Esophagus (tissue), 2 donors: ENCODE data around the gene LRRK1. TPM values are rescaled to one million over a fixed set of nuclear protein-coding genes. Genes with fewer than 3 reads are reported as not detected.

Experiments
- H3K27ac ChIP-seq, 2 donors: one replicate each; pipeline ENCODE4 v1.5.1; 2013; ENCODE audit warnings: low read depth in 2 of 2, mild to moderate bottlenecking in 2 of 2, inconsistent platforms in 1 of 2, low read length in 1 of 2, moderate library complexity in 1 of 2
- H3K27me3 ChIP-seq, 2 donors: one replicate each; pipeline ENCODE4 v1.6.1; 2013; ENCODE audit warnings: low read length in 2 of 2, control low read depth in 1 of 2, mild to moderate bottlenecking in 1 of 2; ENCODE audit not compliant: insufficient read depth in 2 of 2, control insufficient read depth in 1 of 2
- H3K36me3 ChIP-seq, 2 donors: one replicate each; pipeline ENCODE4 v1.6.1; 2013; ENCODE audit warnings: low read length in 1 of 2; ENCODE audit not compliant: control insufficient read depth in 2 of 2, insufficient read depth in 2 of 2
- H3K4me1 ChIP-seq, 2 donors: one replicate each; pipeline ENCODE4 v1.6.1; 2013; ENCODE audit warnings: low read length in 1 of 2; ENCODE audit not compliant: control insufficient read depth in 2 of 2, insufficient read depth in 2 of 2
- H3K4me3 ChIP-seq, 2 donors: one replicate each; pipeline ENCODE4 v1.5.1; 2013; ENCODE audit warnings: low read length in 2 of 2, mild to moderate bottlenecking in 2 of 2, low read depth in 1 of 2, moderate library complexity in 1 of 2
- H3K9me3 ChIP-seq, 2 donors: one replicate each; pipeline ENCODE4 v1.6.1; 2013; ENCODE audit warnings: mild to moderate bottlenecking in 2 of 2, low read depth in 1 of 2, low read length in 1 of 2, moderate library complexity in 1 of 2; ENCODE audit not compliant: control insufficient read depth in 2 of 2, insufficient read depth in 1 of 2
- WGBS, 2 donors: extraction: QIAGEN DNeasy Blood & Tissue Kit; methylation state at CpG; one replicate each; pipeline ENCODE4 v1.1.7; 2013; 5-methylcytosine and 5-hydroxymethylcytosine counted together
- polyA plus RNA-seq, 2 donors: library from polyadenylated mRNA; stranded (reverse); fragments of 200-250 nt; gene quantifications; one replicate each; pipeline ENCODE4 v1.2.3, GENCODE V29; 2013
- donor health status: healthy with polysubstance abuse.
- donor health status: Bipolar disorder and iron deficiency.

Gene LRRK1
- polyA plus RNA-seq, 2 donors, result 4.4 to 7.0 TPM

DNA sequence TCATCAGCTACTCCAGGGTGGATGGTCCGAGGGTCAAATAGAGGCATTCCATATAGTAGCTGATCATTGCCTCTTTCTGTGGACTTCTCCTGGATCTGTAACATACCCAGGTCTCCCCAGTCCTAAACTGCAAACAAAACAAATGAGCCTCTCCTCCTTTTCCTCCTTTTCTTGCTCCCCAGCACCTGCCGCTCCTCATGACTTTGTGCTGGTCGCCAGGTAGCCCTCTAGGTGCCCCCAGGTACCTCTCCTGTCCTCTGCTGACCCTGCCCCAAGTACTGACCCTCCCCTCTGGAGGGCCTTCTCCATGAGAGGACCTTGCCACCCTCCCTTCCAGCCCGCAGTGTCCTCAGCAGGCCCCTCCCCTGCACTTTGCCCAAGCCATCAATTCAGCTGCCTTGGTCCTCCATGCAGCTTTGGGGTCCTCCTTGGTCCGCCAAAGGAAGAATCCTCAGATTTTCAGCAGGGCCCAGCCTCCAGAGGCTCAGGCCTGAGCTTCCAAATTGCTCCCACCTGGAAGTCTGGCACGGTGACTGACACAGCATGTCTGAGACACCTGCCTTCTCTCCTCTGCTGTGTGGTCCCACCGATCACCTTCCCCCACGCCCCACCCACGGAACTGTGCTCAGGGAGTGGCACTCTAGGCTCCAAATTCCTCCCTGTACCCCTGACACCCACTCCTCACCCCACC is 111.0 kb downstream of the LRRK1 start:
- 92% methylated on average over 9 of the region's 9 CpGs for WGBS, 2 donors
- H3K27me3 ChIP-seq, result no peaks in the 10 kb centered on the region
- H3K36me3 ChIP-seq, result peaks cover 3 to 10% of the 10 kb centered on the region in 2 donors
- no peaks in the 10 kb centered on the region for H3K9me3 ChIP-seq
- no peak overlapping the region for H3K4me3 ChIP-seq
- H3K27ac ChIP-seq, result no peak overlapping the region
- H3K4me1 ChIP-seq, result peaks cover 0 to 7% of the 10 kb centered on the region in 2 donors

DNA sequence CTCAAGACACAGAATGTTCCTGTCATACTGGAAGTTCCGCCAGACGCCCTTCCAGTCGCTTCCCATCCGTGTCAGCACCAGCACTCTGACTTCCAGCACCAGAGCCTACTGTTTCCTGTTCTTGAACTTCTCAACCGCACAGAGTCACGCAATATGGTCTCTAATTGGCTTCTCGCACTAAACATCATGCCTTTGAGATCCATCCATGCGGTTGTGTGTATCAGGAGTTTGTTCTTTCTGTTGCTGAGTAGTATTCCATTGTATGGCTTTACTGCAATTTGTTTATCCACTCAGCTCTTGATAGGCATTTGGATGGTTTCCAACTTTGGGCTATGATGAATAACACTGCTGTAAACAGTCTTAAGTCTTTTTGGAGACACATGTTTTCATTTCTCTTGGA is 112.1 kb downstream of the LRRK1 start:
- Histone ChIP-seq H3K4me3 (no peak overlapping the region), H3K4me1 (peaks cover 0 to 7% of the 10 kb centered on the region in 2 donors), H3K27me3 (no peaks in the 10 kb centered on the region), H3K36me3 (peaks cover 3 to 10% of the 10 kb centered on the region in 2 donors), H3K27ac (no peak overlapping the region), H3K9me3 (no peaks in the 10 kb centered on the region)
- 89 to 90% methylated on average over 8 of the region's 8 CpGs for WGBS, 2 donors

DNA sequence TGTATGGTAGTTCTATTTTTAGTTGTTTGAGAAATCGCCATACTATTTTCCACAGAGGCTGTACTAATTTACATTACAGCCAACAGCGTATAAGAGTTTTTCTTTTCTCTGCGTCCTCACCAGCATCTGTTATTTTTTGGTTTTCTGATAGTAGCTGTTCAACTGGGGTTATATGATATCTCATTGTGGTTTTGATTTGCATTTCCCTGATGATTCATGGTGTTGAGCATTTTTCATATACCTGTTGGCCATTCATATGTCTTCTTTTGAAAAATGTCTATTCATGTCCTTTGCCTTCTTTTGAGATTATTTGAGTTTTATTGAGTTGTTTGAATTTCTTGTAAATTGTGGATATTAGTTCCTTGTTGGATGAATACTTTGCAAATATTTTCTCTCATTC is 114.6 kb downstream of the LRRK1 start:
- H3K4me3 ChIP-seq, result no peak overlapping the region
- H3K36me3 ChIP-seq, result peaks cover 3 to 12% of the 10 kb centered on the region in 2 donors
- no peaks in the 10 kb centered on the region for H3K4me1 ChIP-seq
- 90 to 95% methylated on average over 3 of the region's 3 CpGs for WGBS, 2 donors
- H3K27ac ChIP-seq, result no peak overlapping the region
- H3K9me3 ChIP-seq, result peaks cover 0 to 4% of the 10 kb centered on the region in 2 donors
- H3K27me3 ChIP-seq, result no peaks in the 10 kb centered on the region

DNA sequence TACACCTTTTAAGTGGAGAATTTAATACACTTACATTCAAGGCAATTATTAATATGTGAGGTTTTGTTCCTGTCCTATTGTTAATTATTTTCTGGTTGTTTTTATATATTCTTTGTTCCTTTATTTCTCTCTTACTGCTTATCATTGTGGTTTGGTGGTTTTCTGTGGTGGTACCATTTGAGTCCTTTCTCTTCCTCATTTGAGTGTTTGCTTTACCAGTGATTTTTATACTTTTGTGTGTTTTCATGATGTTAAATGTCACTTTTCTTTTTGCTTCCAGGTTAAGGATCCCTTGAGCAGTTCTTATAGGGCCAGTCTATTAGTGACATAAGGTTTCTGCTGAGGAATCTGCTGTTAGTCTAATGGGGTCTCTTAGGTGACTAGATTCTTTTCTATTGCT is 116.5 kb downstream of the LRRK1 start:
- no peaks in the 10 kb centered on the region for H3K27me3 ChIP-seq
- H3K27ac ChIP-seq, result no peak overlapping the region
- no peaks in the 10 kb centered on the region for H3K4me1 ChIP-seq
- no peak overlapping the region for H3K4me3 ChIP-seq
- peaks cover 0 to 4% of the 10 kb centered on the region in 2 donors for H3K9me3 ChIP-seq
- peaks cover 0 to 5% of the 10 kb centered on the region in 2 donors for H3K36me3 ChIP-seq

DNA sequence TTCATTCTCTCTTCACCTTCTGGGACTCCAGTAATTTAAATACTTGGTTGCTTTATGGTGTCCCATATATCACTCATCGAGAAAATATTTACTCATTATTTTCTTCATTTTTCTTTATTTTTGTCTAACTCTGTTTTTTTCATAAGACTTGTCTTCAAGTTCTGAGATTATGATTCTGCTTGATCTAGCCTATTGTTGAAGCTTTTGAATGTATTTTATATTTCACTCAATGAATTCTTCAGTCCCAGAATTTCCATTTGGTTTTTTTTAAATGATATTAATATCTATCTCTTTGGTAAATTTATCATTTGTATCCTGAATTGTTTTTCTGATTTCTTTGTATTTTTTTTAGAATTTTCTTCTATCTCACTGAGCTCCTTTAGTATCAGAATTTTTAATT is 117.0 kb downstream of the LRRK1 start:
- no peak overlapping the region for H3K4me3 ChIP-seq
- 84 to 95% methylated on average over 1 of the region's 1 CpG for WGBS, 2 donors
- peaks cover 0 to 4% of the 10 kb centered on the region in 2 donors for H3K9me3 ChIP-seq
- no peak overlapping the region for H3K27ac ChIP-seq
- no peaks in the 10 kb centered on the region for H3K27me3 ChIP-seq
- H3K36me3 ChIP-seq, result peaks cover 0 to 5% of the 10 kb centered on the region in 2 donors
- H3K4me1 ChIP-seq, result no peaks in the 10 kb centered on the region

DNA sequence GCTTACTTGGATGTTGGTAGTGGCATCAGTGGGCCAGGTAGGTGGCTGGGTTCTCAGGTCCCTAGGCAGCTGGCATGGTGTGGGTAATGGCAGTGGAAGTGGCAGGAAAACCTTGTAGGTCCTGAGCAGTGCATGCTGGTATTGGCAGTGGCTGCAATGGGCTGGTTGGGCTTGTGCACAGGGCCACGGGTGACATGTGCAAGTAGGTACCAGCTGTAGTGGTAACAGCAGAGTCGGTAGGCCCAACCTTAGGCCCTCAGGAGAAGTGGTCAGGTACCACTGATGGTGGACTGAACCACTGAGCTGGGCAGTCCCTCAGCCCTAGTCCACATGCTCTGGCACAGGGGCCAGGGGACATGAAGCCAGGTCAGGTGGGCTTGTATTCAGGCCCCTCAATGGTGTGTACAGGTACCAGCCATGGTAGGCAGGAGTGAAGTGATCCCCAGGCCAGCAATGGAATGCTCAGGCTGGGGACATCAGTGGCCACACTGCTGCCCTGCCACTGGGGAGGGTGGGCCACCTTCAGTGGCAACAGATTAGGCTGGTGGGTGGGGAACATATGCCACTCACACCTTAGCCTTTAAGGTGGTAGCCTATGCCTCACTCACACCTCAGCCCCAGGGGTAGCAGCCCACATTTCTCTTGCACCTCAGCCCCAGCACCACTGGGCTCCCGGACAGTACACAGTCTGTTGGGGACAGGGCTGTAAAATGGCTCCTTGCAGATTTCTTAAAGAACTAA is 118.1 kb downstream of the LRRK1 start:
- WGBS, 2 donors, result 92 to 97% methylated on average over 3 of the region's 3 CpGs
- H3K4me3 ChIP-seq, result no peak overlapping the region
- peaks cover 0 to 5% of the 10 kb centered on the region in 2 donors for H3K36me3 ChIP-seq
- H3K9me3 ChIP-seq, result peaks cover 0 to 4% of the 10 kb centered on the region in 2 donors
- no peaks in the 10 kb centered on the region for H3K4me1 ChIP-seq
- H3K27me3 ChIP-seq, result no peaks in the 10 kb centered on the region
- no peak overlapping the region for H3K27ac ChIP-seq

DNA sequence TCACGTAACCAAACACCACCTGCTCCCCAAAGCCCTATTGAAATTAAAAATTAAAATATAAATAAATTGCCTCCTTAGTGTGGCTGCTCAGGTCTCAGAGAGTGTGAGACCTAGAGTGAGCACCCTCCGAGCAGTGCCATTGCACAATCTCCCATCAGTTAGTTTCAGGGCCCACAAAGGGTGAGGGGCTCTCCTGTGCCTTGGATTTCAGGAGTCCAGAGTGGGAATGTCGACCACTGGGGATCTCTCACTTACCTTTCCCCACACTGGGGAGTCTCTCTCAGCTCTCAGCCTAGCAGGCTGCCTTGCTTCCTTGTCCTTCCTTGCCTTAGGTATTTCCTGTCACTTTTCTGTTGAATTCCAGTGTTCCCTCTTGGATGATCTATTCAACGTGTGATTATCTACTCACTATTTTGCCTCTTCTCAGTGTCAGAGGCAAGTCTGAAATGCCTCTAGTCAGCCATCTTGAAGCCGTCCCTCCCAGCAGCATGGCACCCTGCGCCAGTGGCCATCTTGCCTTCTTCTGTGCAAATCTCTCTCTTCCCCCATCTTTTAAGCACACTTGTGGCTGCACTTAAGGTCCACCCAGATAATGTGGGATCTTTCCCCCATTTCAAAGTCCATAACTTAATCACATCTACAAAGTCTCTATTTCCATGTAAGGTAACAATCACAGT is 119.3 kb downstream of the LRRK1 start:
- H3K4me3 ChIP-seq, result no peak overlapping the region
- no peaks in the 10 kb centered on the region for H3K27me3 ChIP-seq
- peaks cover 0 to 4% of the 10 kb centered on the region in 2 donors for H3K9me3 ChIP-seq
- H3K27ac ChIP-seq, result no peak overlapping the region
- 88 to 94% methylated on average over 6 of the region's 6 CpGs for WGBS, 2 donors
- H3K36me3 ChIP-seq, result peaks cover 0 to 8% of the 10 kb centered on the region in 2 donors
- H3K4me1 ChIP-seq, result no peaks in the 10 kb centered on the region

DNA sequence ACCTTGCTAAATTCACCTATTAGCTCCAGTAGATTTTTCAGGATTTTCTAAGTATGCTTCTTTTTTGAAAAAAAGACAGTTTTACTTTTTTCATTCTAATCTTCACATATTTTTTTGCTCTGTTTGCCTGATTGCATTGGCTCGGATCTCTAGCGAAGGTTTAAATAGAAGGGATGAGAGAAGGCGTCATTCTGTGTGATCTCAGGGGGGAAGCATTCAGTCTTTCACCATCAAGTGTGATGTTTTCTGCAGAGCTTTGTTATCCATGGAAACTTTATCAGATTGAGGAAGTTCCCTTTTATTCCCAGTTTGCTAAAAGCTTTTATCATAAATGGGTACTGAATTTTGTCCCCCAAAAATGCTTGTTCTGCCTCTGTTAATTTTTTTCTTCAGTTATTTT is 120.3 kb downstream of the LRRK1 start:
- H3K27ac ChIP-seq, result no peak overlapping the region
- WGBS, 2 donors, result 82 to 88% methylated on average over 3 of the region's 3 CpGs
- H3K36me3 ChIP-seq, result peaks cover 0 to 8% of the 10 kb centered on the region in 2 donors
- no peaks in the 10 kb centered on the region for H3K4me1 ChIP-seq
- H3K9me3 ChIP-seq, result peaks cover 0 to 4% of the 10 kb centered on the region in 2 donors
- H3K27me3 ChIP-seq, result no peaks in the 10 kb centered on the region
- no peak overlapping the region for H3K4me3 ChIP-seq

DNA sequence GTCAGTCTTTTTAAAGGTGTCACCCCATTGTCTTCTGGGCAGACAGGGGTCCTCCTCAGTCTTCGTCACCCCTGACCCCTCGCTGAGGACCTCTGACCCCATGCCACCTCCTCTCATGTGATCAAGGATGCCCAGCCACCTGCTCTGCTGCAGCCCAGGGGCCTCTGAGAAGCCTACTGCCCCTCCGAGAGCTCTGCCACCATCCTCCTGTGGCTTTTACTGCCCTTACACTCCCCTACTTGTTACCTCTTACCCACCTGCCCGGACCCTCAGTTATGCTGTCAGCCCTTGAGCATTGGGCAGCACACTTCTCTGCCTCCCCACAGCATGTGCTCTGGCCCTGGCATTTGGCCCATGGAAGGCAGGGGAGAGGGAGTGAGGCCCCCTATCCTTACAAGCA is 123.2 kb downstream of the LRRK1 start:
- Histone ChIP-seq H3K9me3 (no peaks in the 10 kb centered on the region), H3K27me3 (no peaks in the 10 kb centered on the region), H3K36me3 (peaks cover 0 to 5% of the 10 kb centered on the region in 2 donors), H3K4me3 (no peak overlapping the region), H3K4me1 (no peaks in the 10 kb centered on the region), H3K27ac (no peak overlapping the region)
- WGBS, 2 donors, result 97 to 100% methylated on average over 4 of the region's 4 CpGs
